Measurements from ENCODE around the gene NSMCE1. TPM values are rescaled to one million over a fixed set of nuclear protein-coding genes. Genes with fewer than 3 reads are reported as not detected.
A peak's percentile ranks its signal among the peaks of the same experiment; 100 is the strongest.
"Not testable (repeated sequence)": the region's sequence is repeated elsewhere in the genome, so short reads cannot be mapped to it uniquely, and the experiment has no call there.

Gene NSMCE1
- total and polyA plus RNA-seq, 7 donors = 32.5 to 65.2 (median 51.0) TPM

- H3K9me3 ChIP-seq = no peaks in the 10 kb centered on the region
- no peak for DNase-seq
- intact Hi-C loops (cut with DNase I) = loop anchor here (5.0 kb wide), 1 partner anchor 64 kb away; the partner anchor contains the start of gene KDM8
- H3K36me3 ChIP-seq = no peaks in the 10 kb centered on the region
- WGBS, 2 donors = 92 to 96% methylated on average over 1 of the region's 1 CpG
- no peak overlapping the region for H3K4me3 ChIP-seq
- H3K27ac ChIP-seq = no peak overlapping the region
- peaks cover 0 to 17% (median 13%) of the 10 kb centered on the region in 4 donors for H3K4me1 ChIP-seq
- no peak for TF ChIP-seq POLR2A (IDR thresholded peaks at IDR 0.05)
- no peak for TF ChIP-seq POLR2AphosphoS5 (IDR thresholded peaks at IDR 0.05)
- no peaks in the 10 kb centered on the region for H3K27me3 ChIP-seq
Measured at GRCh38 chr16:27265982-27266381, 2.6 kb downstream of the NSMCE1 start.

GRCh38 chr16:27264151-27264550 is 4.4 kb downstream of the NSMCE1 start:
- peaks cover 0 to 18% (median 14%) of the 10 kb centered on the region in 4 donors for H3K4me1 ChIP-seq
- intact Hi-C loops (cut with DNase I) = no loop called here
- no peaks in the 10 kb centered on the region for H3K9me3 ChIP-seq
- no peaks in the 10 kb centered on the region for H3K36me3 ChIP-seq
- WGBS, 2 donors = 82% methylated on average over 6 of the region's 6 CpGs
- H3K27ac ChIP-seq = peak overlapping the region in 2 of 4 donors; percentile 10 to 28
- H3K27me3 ChIP-seq = no peaks in the 10 kb centered on the region
- DNase-seq = no peak
- TF ChIP-seq EP300 (IDR thresholded peaks at IDR 0.05) = no peak
- TF ChIP-seq, protein P1, sequence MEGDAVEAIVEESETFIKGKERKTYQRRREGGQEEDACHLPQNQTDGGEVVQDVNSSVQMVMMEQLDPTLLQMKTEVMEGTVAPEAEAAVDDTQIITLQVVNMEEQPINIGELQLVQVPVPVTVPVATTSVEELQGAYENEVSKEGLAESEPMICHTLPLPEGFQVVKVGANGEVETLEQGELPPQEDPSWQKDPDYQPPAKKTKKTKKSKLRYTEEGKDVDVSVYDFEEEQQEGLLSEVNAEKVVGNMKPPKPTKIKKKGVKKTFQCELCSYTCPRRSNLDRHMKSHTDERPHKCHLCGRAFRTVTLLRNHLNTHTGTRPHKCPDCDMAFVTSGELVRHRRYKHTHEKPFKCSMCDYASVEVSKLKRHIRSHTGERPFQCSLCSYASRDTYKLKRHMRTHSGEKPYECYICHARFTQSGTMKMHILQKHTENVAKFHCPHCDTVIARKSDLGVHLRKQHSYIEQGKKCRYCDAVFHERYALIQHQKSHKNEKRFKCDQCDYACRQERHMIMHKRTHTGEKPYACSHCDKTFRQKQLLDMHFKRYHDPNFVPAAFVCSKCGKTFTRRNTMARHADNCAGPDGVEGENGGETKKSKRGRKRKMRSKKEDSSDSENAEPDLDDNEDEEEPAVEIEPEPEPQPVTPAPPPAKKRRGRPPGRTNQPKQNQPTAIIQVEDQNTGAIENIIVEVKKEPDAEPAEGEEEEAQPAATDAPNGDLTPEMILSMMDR (IDR thresholded peaks at IDR 0.05) = no peak
- no peak for TF ChIP-seq POLR2A (IDR thresholded peaks at IDR 0.05)
- no peak for TF ChIP-seq POLR2AphosphoS5 (IDR thresholded peaks at IDR 0.05)
- H3K4me3 ChIP-seq = no peak overlapping the region

DNA sequence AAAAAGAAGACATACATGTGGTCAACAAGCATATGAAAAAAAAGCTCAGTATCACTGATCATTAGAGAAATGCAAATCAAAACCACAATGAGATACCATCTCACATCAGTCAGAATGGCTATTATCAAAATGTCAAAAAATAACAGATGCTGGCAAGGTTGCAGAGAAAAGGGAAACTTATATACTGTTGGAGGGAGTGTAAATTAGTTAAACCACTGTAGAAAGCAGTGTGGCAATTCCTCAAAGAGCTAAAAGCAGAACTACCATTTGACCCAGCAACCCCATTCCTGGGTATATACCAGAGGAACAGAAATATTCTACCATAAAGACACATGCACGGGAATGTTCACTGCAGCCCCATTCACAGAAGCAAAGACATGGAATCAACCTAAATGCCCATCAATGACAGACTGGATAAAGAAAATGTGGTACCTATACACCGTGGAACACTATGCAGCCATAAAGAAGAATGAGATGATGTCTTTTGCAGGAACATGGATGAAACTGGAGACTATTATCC is 5.6 kb downstream of the NSMCE1 start:
- DNase-seq; H3K27me3 ChIP-seq; H3K4me3 ChIP-seq; H3K9me3 ChIP-seq; intact Hi-C loops (cut with DNase I); H3K36me3 ChIP-seq; H3K27ac ChIP-seq: not testable (repeated sequence)
- WGBS, 2 donors = 92% methylated on average over 2 of the region's 2 CpGs
- H3K4me1 ChIP-seq = peaks cover 0 to 25% (median 21%) of the 10 kb centered on the region in 4 donors

DNA sequence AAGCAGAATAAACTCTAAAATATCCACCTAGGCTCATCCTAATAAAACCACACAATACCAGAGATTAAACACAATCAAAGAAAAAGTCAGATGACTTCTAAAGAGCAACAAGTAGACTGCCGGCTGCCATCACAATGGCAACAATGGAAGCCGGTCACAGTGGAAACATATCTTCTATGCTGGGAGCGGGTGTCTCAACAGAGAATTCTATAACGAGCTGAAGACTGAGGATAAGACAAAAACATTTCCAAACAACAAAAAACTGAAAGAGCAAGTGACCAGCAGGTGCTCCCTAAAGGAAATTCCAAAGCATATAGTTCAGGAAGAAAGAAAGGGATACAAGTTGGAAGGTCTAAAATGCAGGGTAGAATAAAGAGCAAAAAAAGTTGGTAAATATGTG is 8.9 kb downstream of the NSMCE1 start:
- no peak for DNase-seq
- Histone ChIP-seq H3K4me3 (no peak overlapping the region), H3K27ac (peak overlapping the region in 3 of 4 donors; percentile 77 to 86 (median 85)), H3K27me3 (no peaks in the 10 kb centered on the region), H3K9me3 (no peaks in the 10 kb centered on the region), H3K36me3 (peaks cover 0 to 19% (median 3%) of the 10 kb centered on the region in 4 donors), H3K4me1 (peaks cover 0 to 38% (median 30%) of the 10 kb centered on the region in 4 donors)
- intact Hi-C loops (cut with DNase I) = no loop called here
- WGBS, 2 donors = 91 to 92% methylated on average over 4 of the region's 4 CpGs
- TF ChIP-seq EP300 (IDR thresholded peaks at IDR 0.05) (no peak), POLR2A (IDR thresholded peaks at IDR 0.05) (no peak), POLR2AphosphoS5 (IDR thresholded peaks at IDR 0.05) (no peak)
- TF ChIP-seq, protein P1 (IDR thresholded peaks at IDR 0.05) = no peak

DNA sequence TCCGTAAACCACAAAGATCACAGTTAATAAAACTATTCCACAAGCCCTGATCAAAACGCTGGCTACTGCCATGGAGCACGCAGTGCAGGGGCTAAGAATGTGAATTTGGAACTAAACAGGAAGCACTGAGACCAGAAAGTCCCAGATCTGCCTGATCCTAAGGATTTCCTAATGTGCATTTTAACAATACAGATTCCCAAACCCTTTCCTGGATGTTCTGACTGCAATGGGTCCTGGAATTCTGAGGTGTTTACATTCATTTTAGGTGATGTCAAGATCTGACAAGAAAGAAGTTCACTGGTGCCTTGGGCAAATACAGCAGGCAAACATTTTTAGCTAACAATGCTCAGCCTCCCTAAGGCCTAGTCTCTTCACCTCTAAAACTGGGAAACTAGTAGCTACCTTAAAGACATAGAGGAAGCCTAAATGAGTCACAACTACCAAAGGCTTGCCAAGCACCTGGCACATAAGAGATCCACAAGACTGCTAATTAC is 10.3 kb downstream of the NSMCE1 start:
- intact Hi-C loops (cut with DNase I) = no loop called here
- no peak for DNase-seq
- WGBS, 2 donors = 82 to 85% methylated on average over 3 of the region's 3 CpGs

DNA sequence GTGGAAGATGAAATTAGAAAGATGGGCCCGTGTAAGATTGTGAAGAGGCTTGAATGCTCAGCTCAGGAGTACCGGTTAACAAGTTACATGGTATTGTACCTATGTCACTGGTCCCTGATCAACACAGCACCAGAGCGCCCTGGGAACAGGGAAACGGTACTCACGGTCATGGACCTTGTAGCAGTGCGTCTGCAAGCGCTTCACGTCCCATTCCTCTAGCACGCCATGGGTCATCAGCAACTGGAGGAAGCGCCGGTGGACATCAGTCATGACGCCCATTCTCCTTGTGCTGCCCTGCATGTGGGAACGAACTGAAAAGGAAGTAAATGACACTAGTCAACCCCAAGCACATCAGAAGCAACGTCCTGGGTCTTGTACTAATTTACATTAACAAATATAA is 11.3 kb downstream of the NSMCE1 start:
- Histone ChIP-seq H3K4me1 (peaks cover 0 to 56% (median 46%) of the 10 kb centered on the region in 4 donors), H3K9me3 (no peaks in the 10 kb centered on the region), H3K4me3 (no peak overlapping the region), H3K27me3 (no peaks in the 10 kb centered on the region), H3K36me3 (peaks cover 0 to 19% (median 3%) of the 10 kb centered on the region in 4 donors), H3K27ac (peak overlapping the region; percentile 66 to 86 (median 81))
- TF ChIP-seq POLR2A (IDR thresholded peaks at IDR 0.05) (no peak), POLR2AphosphoS5 (IDR thresholded peaks at IDR 0.05) (no peak), EP300 (IDR thresholded peaks at IDR 0.05) (no peak)
- TF ChIP-seq, protein P1 (IDR thresholded peaks at IDR 0.05) = no peak
- WGBS, 2 donors = 90 to 94% methylated on average over 14 of the region's 14 CpGs
- no peak for DNase-seq
- intact Hi-C loops (cut with DNase I) = no loop called here

More for the DNA sequence above, 10.3 kb downstream of the NSMCE1 start:
- Histone ChIP-seq H3K4me3 (no peak overlapping the region), H3K27me3 (no peaks in the 10 kb centered on the region), H3K27ac (peak overlapping the region; percentile 66 to 86 (median 81)), H3K4me1 (peaks cover 0 to 53% (median 44%) of the 10 kb centered on the region in 4 donors), H3K36me3 (peaks cover 0 to 19% (median 3%) of the 10 kb centered on the region in 4 donors), H3K9me3 (no peaks in the 10 kb centered on the region)
- TF ChIP-seq EP300 (IDR thresholded peaks at IDR 0.05) = peak in 2 of 4 donors; percentile 35 to 50
- TF ChIP-seq POLR2AphosphoS5 (IDR thresholded peaks at IDR 0.05) = peak in 2 of 4 donors; percentile 30 to 69
- TF ChIP-seq POLR2A (IDR thresholded peaks at IDR 0.05) = no peak
